Neural cell (in vitro differentiated cells): ENCODE data around the gene RGS6. TPM values are rescaled to one million over a fixed set of nuclear protein-coding genes. Genes with fewer than 3 reads are reported as not detected.

ENCODE experiments used
- H2AFZ ChIP-seq: fragments of 200-600, 300-800 bp; sonication (generic), shearing (Covaris generic); 2 replicates; pipeline ENCODE4 v1.6.0; 2014; ENCODE audit warnings: low read depth, mild to moderate bottlenecking, antibody characterized with exemption, low read length, moderate library complexity
- H3F3A ChIP-seq: fragments of 200-600 bp; shearing (Covaris generic); 2 replicates; pipeline ENCODE4 v1.6.1; 2016; ENCODE audit warnings: mild to moderate bottlenecking, moderate library complexity, mixed read lengths, antibody characterized with exemption, low read length; ENCODE audit not compliant: insufficient read depth, poor library complexity, severe bottlenecking
- H3K27ac ChIP-seq: fragments of 200-600, 300-800 bp; sonication (generic), shearing (Covaris generic); 2 replicates; pipeline ENCODE4 v1.5.1; 2014; ENCODE audit warnings: mild to moderate bottlenecking, low read length, moderate library complexity
- H3K27me3 ChIP-seq: fragments of 300-800, 200-600 bp; sonication (generic), shearing (Covaris generic); 2 replicates; pipeline ENCODE4 v1.6.0; 2014; ENCODE audit warnings: mild to moderate bottlenecking, low read depth, low read length, moderate library complexity; ENCODE audit not compliant: insufficient read depth
- H3K36me3 ChIP-seq: fragments of 300-800, 200-600 bp; sonication (generic), shearing (Covaris generic); 2 replicates; pipeline ENCODE4 v1.5.1; 2014; ENCODE audit warnings: mild to moderate bottlenecking, antibody characterized with exemption, low read length, moderate library complexity; ENCODE audit not compliant: insufficient read depth
- H3K4me2 ChIP-seq: fragments of 300-800, 200-600 bp; sonication (generic), shearing (Covaris generic); 2 replicates; pipeline ENCODE4 v1.6.0; 2014; ENCODE audit warnings: mild to moderate bottlenecking, low read length
- H3K4me3 ChIP-seq: fragments of 300-800, 200-600 bp; sonication (generic), shearing (Covaris generic); 2 replicates; pipeline ENCODE4 v1.5.1; 2014; ENCODE audit warnings: mild to moderate bottlenecking, low read length, moderate library complexity
- H3K79me2 ChIP-seq: fragments of 200-600 bp; shearing (Covaris generic); replicated peaks from 2 replicates; pipeline ENCODE4 v1.6.0; 2014; ENCODE audit warnings: mild to moderate bottlenecking, low read length, moderate library complexity; ENCODE audit not compliant: insufficient read depth
- H3K9ac ChIP-seq: fragments of 300-800, 200-600 bp; sonication (generic), shearing (Covaris generic); 2 replicates; pipeline ENCODE4 v1.6.1; 2016; ENCODE audit warnings: mild to moderate bottlenecking, low read length, mixed read lengths
- H3K9me2 ChIP-seq: fragments of 200-600 bp; shearing (Covaris generic); 2 replicates; pipeline ENCODE4 v1.6.1; 2016; ENCODE audit warnings: mild to moderate bottlenecking, low read length, mixed read lengths; ENCODE audit not compliant: insufficient read depth
- H3K9me3 ChIP-seq: fragments of 200-600, 300-800 bp; sonication (generic), shearing (Covaris generic); 2 replicates; pipeline ENCODE4 v1.6.1; 2016; ENCODE audit warnings: mild to moderate bottlenecking, mixed run types, low read length, moderate library complexity, mixed read lengths
- H4K20me1 ChIP-seq: fragments of 200-600 bp; shearing (Covaris generic); 2 replicates; pipeline ENCODE4 v1.6.1; 2016; ENCODE audit warnings: mild to moderate bottlenecking, mixed run types; ENCODE audit not compliant: insufficient read depth
- EP300 ChIP-seq: fragments of 450-650 bp; conservative IDR thresholded peaks from 2 replicates; pipeline ENCODE4 v1.6.1; 2014; ENCODE audit warnings: antibody characterized with exemption, mild to moderate bottlenecking, moderate library complexity; ENCODE audit not compliant: poor library complexity, severe bottlenecking
- EZH2 ChIP-seq: fragments of 200-600, 300-800 bp; shearing (Covaris generic), sonication (generic); IDR thresholded peaks from 2 replicates; pipeline ENCODE4 v1.6.1; 2014; ENCODE audit warnings: antibody characterized with exemption, low read length, borderline replicate concordance, mild to moderate bottlenecking; ENCODE audit not compliant: insufficient read depth, poor library complexity, severe bottlenecking
- MXI1 ChIP-seq: fragments of 450-650 bp; conservative IDR thresholded peaks from 2 replicates; pipeline ENCODE4 v1.6.1; 2014; ENCODE audit warnings: antibody characterized with exemption, mild to moderate bottlenecking; ENCODE audit not compliant: poor library complexity, severe bottlenecking
- POLR2AphosphoS5 ChIP-seq: IDR thresholded peaks from 2 replicates; pipeline ENCODE4 v1.6.1; 2012
- RAD21 ChIP-seq: fragments of 450-650 bp; conservative IDR thresholded peaks from 2 replicates; pipeline ENCODE4 v1.6.1; 2014; ENCODE audit warnings: antibody characterized with exemption, mild to moderate bottlenecking, moderate library complexity
- REST ChIP-seq: IDR thresholded peaks from 2 replicates; pipeline ENCODE4 v1.6.1; 2012; ENCODE audit warnings: borderline replicate concordance
- SMC3 ChIP-seq: fragments of 450-650 bp; conservative IDR thresholded peaks from 2 replicates; pipeline ENCODE4 v1.6.1; 2014; ENCODE audit warnings: antibody characterized with exemption, mild to moderate bottlenecking, moderate library complexity; ENCODE audit not compliant: poor library complexity
- TAF1 ChIP-seq: IDR thresholded peaks from 2 replicates; pipeline ENCODE4 v1.6.1; 2012; ENCODE audit warnings: low read depth
- polyA plus RNA-seq: library from polyadenylated mRNA; depleted of rRNA; stranded (reverse); fragments of >200 nt; gene quantifications from 2 replicates; pipeline ENCODE4 v1.2.3, GENCODE V29; 2014
- TF ChIP-seq, protein P1 (sequence below): fragments of 450-650 bp; IDR thresholded peaks from 2 replicates; pipeline ENCODE4 v1.5.1; 2014; ENCODE audit warnings: antibody characterized with exemption, mild to moderate bottlenecking, moderate library complexity; ENCODE audit not compliant: poor library complexity, severe bottlenecking

The RGS6 gene
- polyA plus RNA-seq, 1 donor from 2014 or later = 7.3 TPM

GRCh38 chr14:72418806-72419205 lies 486.6 kb downstream of the RGS6 start:
- no peaks in the 10 kb centered on the region for H3K79me2 ChIP-seq
- H3K4me3 ChIP-seq = no peak overlapping the region
- no peak for TF ChIP-seq RAD21
- TF ChIP-seq POLR2AphosphoS5 = no peak
- no peak for TF ChIP-seq EP300
- no peak for TF ChIP-seq SMC3
- no peak for TF ChIP-seq REST
- TF ChIP-seq TAF1 = no peak
- TF ChIP-seq MXI1 = no peak
- TF ChIP-seq EZH2 = no peak
- TF ChIP-seq, protein P1, sequence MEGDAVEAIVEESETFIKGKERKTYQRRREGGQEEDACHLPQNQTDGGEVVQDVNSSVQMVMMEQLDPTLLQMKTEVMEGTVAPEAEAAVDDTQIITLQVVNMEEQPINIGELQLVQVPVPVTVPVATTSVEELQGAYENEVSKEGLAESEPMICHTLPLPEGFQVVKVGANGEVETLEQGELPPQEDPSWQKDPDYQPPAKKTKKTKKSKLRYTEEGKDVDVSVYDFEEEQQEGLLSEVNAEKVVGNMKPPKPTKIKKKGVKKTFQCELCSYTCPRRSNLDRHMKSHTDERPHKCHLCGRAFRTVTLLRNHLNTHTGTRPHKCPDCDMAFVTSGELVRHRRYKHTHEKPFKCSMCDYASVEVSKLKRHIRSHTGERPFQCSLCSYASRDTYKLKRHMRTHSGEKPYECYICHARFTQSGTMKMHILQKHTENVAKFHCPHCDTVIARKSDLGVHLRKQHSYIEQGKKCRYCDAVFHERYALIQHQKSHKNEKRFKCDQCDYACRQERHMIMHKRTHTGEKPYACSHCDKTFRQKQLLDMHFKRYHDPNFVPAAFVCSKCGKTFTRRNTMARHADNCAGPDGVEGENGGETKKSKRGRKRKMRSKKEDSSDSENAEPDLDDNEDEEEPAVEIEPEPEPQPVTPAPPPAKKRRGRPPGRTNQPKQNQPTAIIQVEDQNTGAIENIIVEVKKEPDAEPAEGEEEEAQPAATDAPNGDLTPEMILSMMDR = no peak
- no peak overlapping the region for H2AFZ ChIP-seq
- no peaks in the 10 kb centered on the region for H4K20me1 ChIP-seq
- H3K36me3 ChIP-seq = no peaks in the 10 kb centered on the region
- no peak overlapping the region for H3K9ac ChIP-seq
- no peaks in the 10 kb centered on the region for H3F3A ChIP-seq
- H3K9me3 ChIP-seq = no peaks in the 10 kb centered on the region
- no peak overlapping the region for H3K27ac ChIP-seq
- H3K9me2 ChIP-seq = no peaks in the 10 kb centered on the region
- H3K27me3 ChIP-seq = no peaks in the 10 kb centered on the region
- no peak overlapping the region for H3K4me2 ChIP-seq

- no peak overlapping the region for H2AFZ ChIP-seq
- no peaks in the 10 kb centered on the region for H3K9me2 ChIP-seq
- no peak overlapping the region for H3K4me3 ChIP-seq
- no peak overlapping the region for H3K9ac ChIP-seq
- H3K79me2 ChIP-seq = no peaks in the 10 kb centered on the region
- no peaks in the 10 kb centered on the region for H3K27me3 ChIP-seq
- no peak overlapping the region for H3K27ac ChIP-seq
- no peak for TF ChIP-seq POLR2AphosphoS5
- no peak for TF ChIP-seq TAF1
- TF ChIP-seq EP300 = no peak
- TF ChIP-seq, protein P1 = no peak
- no peak for TF ChIP-seq EZH2
- TF ChIP-seq RAD21 = no peak
- no peak for TF ChIP-seq SMC3
- TF ChIP-seq REST = no peak
- no peak overlapping the region for H3K4me2 ChIP-seq
- H3F3A ChIP-seq = no peaks in the 10 kb centered on the region
- H3K36me3 ChIP-seq = no peaks in the 10 kb centered on the region
- no peaks in the 10 kb centered on the region for H4K20me1 ChIP-seq
- H3K9me3 ChIP-seq = no peaks in the 10 kb centered on the region
These were observed 487.1 kb downstream of the RGS6 start for GRCh38 chr14:72419226-72419775.
